ENCODE data around the gene BRICD5. TPM values are rescaled to one million over a fixed set of nuclear protein-coding genes. Genes with fewer than 3 reads are reported as not detected.

Gene BRICD5
- total and polyA plus RNA-seq, 2 of the 13 experiments (the other 11 are each of a cell fraction or from before 2014, with no cell fraction given), result 1.6 to 5.8 TPM

GRCh38 chr16:2251296-2252111 lies 40.8 kb upstream of the BRICD5 start, which contains the start of gene ECI1 (continued):
- TF ChIP-seq ZSCAN29 (CRISPR knock-in tag; conservative IDR thresholded peaks at IDR 0.05) (0 out of 2 replicates have a peak, but pooled peaks have one; percentile 40), MXD4 (CRISPR knock-in tag; IDR thresholded peaks at IDR 0.05) (no peak), ZNF318 (CRISPR knock-in tag; IDR thresholded peaks at IDR 0.05) (no peak), HOXD1 (CRISPR knock-in tag; IDR thresholded peaks at IDR 0.05) (0 out of 2 replicates have a peak, but pooled peaks have one; percentile 44), MBD4 (IDR thresholded peaks at IDR 0.05; ENCODE audit: borderline replicate concordance, low read length) (no peak), REPIN1 (CRISPR knock-in tag; IDR thresholded peaks at IDR 0.05; ENCODE audit: borderline replicate concordance, low read depth) (peak; percentile 95), MAF1 (CRISPR knock-in tag; IDR thresholded peaks at IDR 0.05; ENCODE audit: borderline replicate concordance) (no peak), THYN1 (CRISPR knock-in tag; IDR thresholded peaks at IDR 0.05; ENCODE audit: borderline replicate concordance, low read depth) (no peak), ZNF501 (CRISPR knock-in tag; IDR thresholded peaks at IDR 0.05) (peak; percentile 89), FIP1L1 (IDR thresholded peaks at IDR 0.05; ENCODE audit: borderline replicate concordance, insufficient read depth, low read depth, low read length) (no peak), ZNF788 (CRISPR knock-in tag; IDR thresholded peaks at IDR 0.05; ENCODE audit: borderline replicate concordance) (peak; percentile 88; the same call in 1 of the 2 replicates), GLMP (CRISPR knock-in tag; IDR thresholded peaks at IDR 0.05; ENCODE audit: borderline replicate concordance) (no peak), ARID5B (CRISPR knock-in tag; IDR thresholded peaks at IDR 0.05) (peak; percentile 62; the same call in 1 of the 2 replicates), CREM (IDR thresholded peaks at IDR 0.05) (no peak; the same call in 1 of the 2 replicates), CREM (CRISPR knock-in tag; IDR thresholded peaks at IDR 0.05) (no peak)
